SJSA1 (cell line): ENCODE measurements around the gene CAMTA1. TPM values are rescaled to one million over a fixed set of nuclear protein-coding genes. Genes with fewer than 3 reads are reported as not detected.
A peak's percentile ranks its signal among the peaks of the same experiment; 100 is the strongest.

Experiments used
- DNase-seq, 2 experiments: peaks; one replicate each; pipeline ENCODE4 v3.0.0-alpha.2; 2015 to 2020; ENCODE audit warnings: low spot score in 2 of 2, low read depth in 1 of 2
- H3K27ac ChIP-seq: fragments of 250-450 bp; sonication (Bioruptor Pico); 2 replicates; pipeline ENCODE4 v1.5.1; 2020; ENCODE audit warnings: mild to moderate bottlenecking, moderate library complexity
- H3K27me3 ChIP-seq: fragments of 250-450 bp; sonication (Bioruptor Pico); replicated peaks from 2 replicates; pipeline ENCODE4 v1.5.1; 2020; ENCODE audit warnings: mild to moderate bottlenecking, moderate library complexity
- H3K36me3 ChIP-seq: fragments of 250-450 bp; sonication (Bioruptor Pico); 2 replicates; pipeline ENCODE4 v1.5.1; 2020; ENCODE audit warnings: mild to moderate bottlenecking
- H3K4me1 ChIP-seq: fragments of 250-450 bp; sonication (Bioruptor Pico); replicated peaks from 2 replicates; pipeline ENCODE4 v1.6.1; 2021; ENCODE audit warnings: mild to moderate bottlenecking
- H3K4me3 ChIP-seq: fragments of 250-450 bp; sonication (Bioruptor Pico); 2 replicates; pipeline ENCODE4 v1.5.1; 2020; ENCODE audit warnings: mild to moderate bottlenecking
- H3K9me3 ChIP-seq: fragments of 250-450 bp; sonication (Bioruptor Pico); replicated peaks from 2 replicates; pipeline ENCODE4 v1.5.1; 2020; ENCODE audit warnings: mild to moderate bottlenecking
- total RNA-seq: library from RNA; depleted of rRNA; stranded (reverse); fragments of >200 nt; shearing (Covaris generic); gene quantifications from 2 replicates; pipeline ENCODE4 v1.2.3, GENCODE V29; 2014

Gene CAMTA1
- total RNA-seq, 1 experiment from 2014 or later: 136 TPM

DNA sequence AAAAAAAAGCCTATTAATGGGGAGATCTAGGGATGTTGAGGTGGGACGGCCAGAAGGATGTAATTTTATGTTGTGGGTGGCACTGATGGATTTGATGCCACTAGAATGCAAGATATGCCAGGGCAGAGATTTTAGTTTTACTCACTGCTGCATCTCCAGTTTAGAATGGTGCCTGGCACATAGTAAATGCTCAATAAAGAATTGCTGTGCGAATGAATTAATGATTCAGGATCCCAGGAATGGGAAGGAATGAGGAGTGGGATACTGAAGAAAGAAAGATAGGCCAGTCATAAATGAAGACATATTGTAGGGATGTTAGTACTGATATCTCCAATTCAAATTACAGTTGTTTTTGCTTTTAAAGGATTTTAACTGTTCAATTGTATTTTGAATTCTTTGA, 72.6 kb downstream of the CAMTA1 start:
- no peak for DNase-seq
- H3K4me3 ChIP-seq: no peak overlapping the region
- no peaks in the 10 kb centered on the region for H3K36me3 ChIP-seq
- H3K27ac ChIP-seq: no peak overlapping the region
- H3K4me1 ChIP-seq: peaks cover 35% of the 10 kb centered on the region
- H3K27me3 ChIP-seq: no peaks in the 10 kb centered on the region
- no peaks in the 10 kb centered on the region for H3K9me3 ChIP-seq

DNA sequence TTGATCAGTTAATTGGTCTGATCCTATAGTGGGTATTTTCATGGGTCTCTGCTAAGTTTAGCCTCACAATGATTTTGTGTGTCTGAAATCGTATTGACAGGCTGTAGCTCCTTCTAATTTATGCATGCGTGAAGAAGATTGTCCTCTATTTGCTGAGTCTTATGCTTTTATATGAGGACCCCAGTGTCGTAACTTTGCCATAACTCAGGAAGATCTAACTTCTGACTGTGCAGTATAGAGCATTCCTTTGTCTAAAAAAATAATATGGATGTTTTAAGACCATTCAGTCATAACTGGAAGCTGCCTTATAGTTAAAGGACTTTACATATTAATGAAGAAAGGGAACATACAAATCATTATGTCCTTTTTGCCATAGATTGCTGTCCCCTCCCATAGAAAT, 73.3 kb downstream of the CAMTA1 start:
- H3K36me3 ChIP-seq: no peaks in the 10 kb centered on the region
- H3K27me3 ChIP-seq: no peaks in the 10 kb centered on the region
- peak overlapping the region; percentile 99 for H3K27ac ChIP-seq
- H3K9me3 ChIP-seq: no peaks in the 10 kb centered on the region
- H3K4me3 ChIP-seq: no peak overlapping the region
- DNase-seq: no peak
- peaks cover 35% of the 10 kb centered on the region for H3K4me1 ChIP-seq

DNA sequence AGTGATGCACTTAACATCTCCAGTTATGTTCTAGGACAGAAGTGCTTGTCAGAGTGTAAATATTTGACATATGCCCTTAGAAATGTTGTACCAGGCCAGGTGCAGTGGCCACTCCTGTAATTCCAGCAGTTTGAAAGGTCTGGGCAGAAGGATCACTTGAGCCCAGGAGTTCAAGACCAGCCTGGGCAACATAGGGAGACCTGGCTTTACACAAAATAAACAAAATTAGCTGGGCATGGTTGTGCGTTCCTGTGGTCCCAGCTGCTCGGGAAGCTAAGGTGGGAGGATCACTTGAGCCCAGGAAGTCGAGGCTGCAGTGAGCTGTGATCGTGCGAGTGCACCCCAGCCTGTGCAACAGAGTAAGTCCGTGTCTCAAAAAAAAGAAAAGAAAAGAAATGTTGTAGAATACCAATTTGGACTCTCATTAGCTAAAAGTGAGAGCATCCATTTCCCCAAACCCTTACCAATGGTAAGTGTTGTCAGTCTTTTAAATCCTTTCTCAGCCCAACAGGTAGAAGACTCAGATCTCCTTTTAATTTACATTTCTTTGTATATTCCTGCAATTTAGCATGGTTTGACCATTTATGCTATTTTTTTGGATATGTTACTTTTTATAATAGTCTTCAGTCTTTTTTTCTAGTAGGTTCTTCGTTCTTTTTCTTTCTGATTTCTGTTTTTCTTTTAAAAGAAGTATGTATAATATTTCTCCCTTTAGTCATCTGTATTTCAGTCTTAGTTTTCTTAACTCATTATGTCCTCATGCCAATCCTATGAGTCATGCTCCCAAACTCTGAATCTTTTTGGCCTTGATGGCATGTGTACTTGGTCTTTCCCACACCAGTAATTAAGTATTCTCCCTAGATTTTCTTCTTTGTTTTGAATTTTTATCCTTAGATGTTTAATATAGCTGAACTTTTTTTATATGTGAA, 74.4 kb downstream of the CAMTA1 start:
- H3K4me1 ChIP-seq: peaks cover 41% of the 10 kb centered on the region
- DNase-seq: peak; percentile 80 to 94
- no peaks in the 10 kb centered on the region for H3K27me3 ChIP-seq
- peak overlapping the region; percentile 99 for H3K27ac ChIP-seq
- peak overlapping the region; percentile 18 for H3K4me3 ChIP-seq
- no peaks in the 10 kb centered on the region for H3K36me3 ChIP-seq
- no peaks in the 10 kb centered on the region for H3K9me3 ChIP-seq

DNA sequence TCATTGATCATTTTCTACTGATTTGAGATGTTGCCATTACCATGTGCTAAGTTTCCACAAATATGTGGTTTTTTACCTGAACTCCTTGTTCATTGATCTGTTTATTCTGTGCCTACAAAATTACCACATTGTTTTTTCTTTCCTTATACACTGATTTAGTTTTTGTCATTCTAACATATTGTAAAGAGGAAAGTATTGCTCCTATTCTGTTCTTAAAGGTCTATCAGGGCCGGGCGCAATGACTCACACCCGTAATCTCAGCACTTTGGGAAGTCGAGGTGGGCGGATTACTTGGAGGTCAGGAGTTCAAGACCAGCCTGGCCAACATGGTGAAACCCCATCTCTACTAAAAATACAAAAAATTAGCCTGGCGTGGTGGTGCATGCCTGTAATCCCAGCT, 75.1 kb downstream of the CAMTA1 start:
- H3K27me3 ChIP-seq: no peaks in the 10 kb centered on the region
- H3K4me1 ChIP-seq: peaks cover 43% of the 10 kb centered on the region
- H3K36me3 ChIP-seq: no peaks in the 10 kb centered on the region
- peak overlapping the region; percentile 99 for H3K27ac ChIP-seq
- peak in 1 of 2 experiments; percentile 84 for DNase-seq
- H3K4me3 ChIP-seq: no peak overlapping the region
- H3K9me3 ChIP-seq: no peaks in the 10 kb centered on the region

DNA sequence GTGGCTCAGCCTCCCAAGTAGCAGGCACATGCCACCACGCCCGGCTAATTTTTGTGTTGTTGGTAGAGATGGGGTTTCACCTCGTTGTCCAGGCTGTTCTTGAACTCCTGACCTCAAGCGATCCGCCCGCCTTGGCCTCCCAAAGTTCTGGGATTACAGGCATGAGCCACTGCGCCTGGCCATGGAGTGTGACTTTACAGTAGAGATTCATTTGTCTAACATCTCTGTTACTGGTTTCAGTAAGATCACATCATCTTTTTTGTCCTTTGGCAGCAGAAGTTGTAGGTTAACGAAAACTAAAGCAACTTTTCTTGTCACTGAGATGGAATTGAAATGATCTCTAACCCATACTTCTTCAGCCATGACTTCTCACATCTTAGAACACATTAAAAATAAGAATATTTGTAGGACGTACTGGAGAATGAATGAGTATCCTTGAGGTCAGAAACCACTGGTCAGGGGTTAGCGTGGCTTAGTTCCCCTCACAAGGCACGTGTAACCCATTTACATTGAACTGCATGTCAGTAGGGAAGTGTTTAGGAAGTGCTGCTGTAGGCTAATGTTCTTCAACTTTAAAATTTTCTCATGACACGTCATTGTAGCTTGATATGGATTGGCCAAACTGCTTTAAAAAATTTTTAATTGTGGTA, 75.9 kb downstream of the CAMTA1 start:
- no peak overlapping the region for H3K4me3 ChIP-seq
- H3K4me1 ChIP-seq: peaks cover 51% of the 10 kb centered on the region
- DNase-seq: no peak
- peak overlapping the region; percentile 99 for H3K27ac ChIP-seq
- no peaks in the 10 kb centered on the region for H3K36me3 ChIP-seq
- H3K9me3 ChIP-seq: no peaks in the 10 kb centered on the region
- no peaks in the 10 kb centered on the region for H3K27me3 ChIP-seq

DNA sequence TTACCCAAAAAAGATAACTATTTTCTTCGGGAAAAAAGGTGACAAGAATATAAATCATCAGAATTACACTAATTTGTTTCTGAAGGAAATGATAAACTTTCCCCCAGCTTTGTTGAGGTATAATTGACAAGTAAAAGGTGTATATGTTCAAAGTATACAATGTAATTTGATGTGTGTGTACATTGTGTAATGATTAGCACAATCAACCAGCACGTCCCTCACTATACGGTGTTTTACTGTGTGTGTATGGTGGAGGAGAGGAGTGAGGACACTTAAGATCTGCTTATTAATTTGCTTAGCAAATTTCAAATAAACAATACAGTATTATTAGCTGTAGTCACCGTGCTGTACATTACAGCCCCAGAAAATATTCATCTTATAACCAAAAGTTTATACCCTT, 77.7 kb downstream of the CAMTA1 start:
- H3K9me3 ChIP-seq: no peaks in the 10 kb centered on the region
- peaks cover 63% of the 10 kb centered on the region for H3K4me1 ChIP-seq
- no peaks in the 10 kb centered on the region for H3K27me3 ChIP-seq
- no peak overlapping the region for H3K4me3 ChIP-seq
- DNase-seq: no peak
- H3K27ac ChIP-seq: no peak overlapping the region
- H3K36me3 ChIP-seq: no peaks in the 10 kb centered on the region

DNA sequence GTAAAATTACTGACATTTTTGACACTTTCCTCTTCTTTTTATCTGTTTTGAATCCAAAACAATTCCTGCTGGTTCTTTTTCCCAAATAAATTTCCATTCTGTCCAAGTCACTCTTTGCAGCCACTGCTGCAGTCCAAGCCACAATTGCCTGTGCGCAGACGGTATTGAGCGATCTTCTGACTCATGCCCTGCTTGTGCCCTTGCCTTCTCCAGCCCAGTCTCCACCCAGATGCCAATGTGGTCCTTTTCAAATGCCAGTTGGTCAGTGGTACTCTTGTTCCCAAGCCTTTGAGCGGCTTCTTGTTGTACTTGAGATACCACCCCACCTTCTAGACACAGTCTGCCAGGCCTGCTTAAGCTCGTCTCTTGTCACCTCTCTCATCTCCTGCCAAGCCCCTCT, 78.9 kb downstream of the CAMTA1 start:
- Histone ChIP-seq H3K27me3 (no peaks in the 10 kb centered on the region), H3K4me3 (no peak overlapping the region), H3K36me3 (no peaks in the 10 kb centered on the region), H3K27ac (no peak overlapping the region), H3K4me1 (peaks cover 64% of the 10 kb centered on the region), H3K9me3 (no peaks in the 10 kb centered on the region)
- no peak for DNase-seq

DNA sequence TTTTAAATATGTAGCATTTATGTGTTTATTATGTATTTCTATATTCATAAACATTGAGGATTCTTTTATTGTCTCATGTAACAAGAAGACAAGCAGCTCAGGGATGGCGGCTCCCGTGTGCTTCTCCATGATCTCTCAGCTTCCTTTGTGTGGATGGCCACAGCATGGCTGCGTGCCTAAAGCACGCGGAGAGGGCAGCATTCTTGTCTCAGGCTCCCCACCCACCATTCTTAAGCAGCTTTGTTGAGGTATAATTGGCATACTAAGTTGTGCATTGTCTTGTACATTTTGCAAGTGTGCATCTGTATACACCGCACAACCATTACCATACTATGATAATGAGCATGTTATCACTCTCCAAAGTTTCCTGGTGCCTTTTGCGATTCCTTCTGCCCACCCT, 81.6 kb downstream of the CAMTA1 start:
- Histone ChIP-seq H3K36me3 (no peaks in the 10 kb centered on the region), H3K27ac (no peak overlapping the region), H3K4me1 (peaks cover 71% of the 10 kb centered on the region), H3K27me3 (no peaks in the 10 kb centered on the region), H3K9me3 (no peaks in the 10 kb centered on the region), H3K4me3 (no peak overlapping the region)
- DNase-seq: no peak

DNA sequence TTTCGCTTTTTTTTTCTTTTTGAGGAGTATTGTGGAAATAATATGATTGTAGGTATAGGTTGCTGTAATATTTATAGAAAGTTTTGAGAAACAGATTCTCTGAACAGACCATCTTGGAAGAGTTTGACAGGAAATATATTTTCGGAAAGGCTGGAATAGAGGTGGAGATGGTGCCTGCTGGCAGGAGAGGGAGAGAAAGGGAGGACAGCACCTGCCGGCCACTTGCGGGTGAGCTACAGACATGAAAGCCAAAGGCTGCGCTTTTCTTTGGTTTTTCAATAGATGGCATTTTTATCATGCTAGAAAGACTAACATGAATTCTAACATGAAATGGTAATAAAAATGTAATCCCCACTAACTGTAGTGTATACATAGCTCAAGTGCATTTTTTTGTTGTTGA, 82.1 kb downstream of the CAMTA1 start:
- DNase-seq: no peak
- Histone ChIP-seq H3K27ac (peak overlapping the region; percentile 9; the same call in 1 of the 2 replicates), H3K4me1 (peaks cover 76% of the 10 kb centered on the region), H3K4me3 (no peak overlapping the region), H3K9me3 (no peaks in the 10 kb centered on the region), H3K36me3 (no peaks in the 10 kb centered on the region), H3K27me3 (no peaks in the 10 kb centered on the region)

DNA sequence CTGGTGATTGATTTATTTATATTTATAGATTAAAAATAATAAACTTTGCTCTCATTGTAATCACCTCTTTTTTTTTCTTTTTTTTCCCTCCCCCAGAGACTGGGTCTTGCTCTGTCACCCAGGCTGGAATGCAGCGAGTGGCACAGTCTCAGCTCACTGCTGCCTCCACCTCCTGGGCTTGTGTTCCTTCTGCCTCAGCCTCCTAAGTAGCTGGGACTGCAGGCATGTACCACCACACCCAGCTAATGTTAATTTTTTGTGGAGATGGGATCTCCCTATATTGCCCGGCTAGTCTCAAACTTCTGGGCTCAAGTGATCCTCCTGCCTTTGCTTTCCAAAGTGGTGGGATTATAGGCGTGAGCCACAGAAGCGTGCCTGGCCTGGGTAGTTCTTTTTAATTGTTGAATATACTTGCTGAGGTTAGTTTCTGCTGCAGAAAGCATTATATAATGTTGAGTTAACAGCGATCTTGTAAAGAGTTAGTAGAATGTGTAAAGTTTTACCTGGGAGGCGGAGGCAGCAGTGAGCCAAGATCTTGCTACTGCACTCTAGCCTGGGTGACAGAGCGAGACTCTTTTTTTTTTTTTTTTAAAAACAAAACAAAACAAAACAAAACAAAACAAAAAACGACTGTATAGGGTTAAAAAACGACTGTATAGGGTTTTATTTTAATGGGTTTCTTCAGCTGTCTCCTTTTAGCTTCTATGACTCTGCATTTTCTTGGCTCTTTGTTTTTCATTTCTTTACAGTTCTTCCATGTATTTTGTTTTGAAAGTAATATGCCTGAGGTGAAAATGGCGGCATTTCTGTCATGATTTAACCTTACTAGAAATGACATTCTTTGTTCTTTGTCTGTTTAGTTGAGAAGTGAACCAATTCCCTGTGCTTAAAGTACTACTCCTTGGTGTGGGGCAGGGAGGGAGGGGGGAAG, 82.7 kb downstream of the CAMTA1 start:
- peak; percentile 47 to 56 for DNase-seq
- H3K9me3 ChIP-seq: no peaks in the 10 kb centered on the region
- no peak overlapping the region for H3K4me3 ChIP-seq
- H3K27ac ChIP-seq: peak overlapping the region; percentile 83
- peaks cover 82% of the 10 kb centered on the region for H3K4me1 ChIP-seq
- no peaks in the 10 kb centered on the region for H3K27me3 ChIP-seq
- no peaks in the 10 kb centered on the region for H3K36me3 ChIP-seq

DNA sequence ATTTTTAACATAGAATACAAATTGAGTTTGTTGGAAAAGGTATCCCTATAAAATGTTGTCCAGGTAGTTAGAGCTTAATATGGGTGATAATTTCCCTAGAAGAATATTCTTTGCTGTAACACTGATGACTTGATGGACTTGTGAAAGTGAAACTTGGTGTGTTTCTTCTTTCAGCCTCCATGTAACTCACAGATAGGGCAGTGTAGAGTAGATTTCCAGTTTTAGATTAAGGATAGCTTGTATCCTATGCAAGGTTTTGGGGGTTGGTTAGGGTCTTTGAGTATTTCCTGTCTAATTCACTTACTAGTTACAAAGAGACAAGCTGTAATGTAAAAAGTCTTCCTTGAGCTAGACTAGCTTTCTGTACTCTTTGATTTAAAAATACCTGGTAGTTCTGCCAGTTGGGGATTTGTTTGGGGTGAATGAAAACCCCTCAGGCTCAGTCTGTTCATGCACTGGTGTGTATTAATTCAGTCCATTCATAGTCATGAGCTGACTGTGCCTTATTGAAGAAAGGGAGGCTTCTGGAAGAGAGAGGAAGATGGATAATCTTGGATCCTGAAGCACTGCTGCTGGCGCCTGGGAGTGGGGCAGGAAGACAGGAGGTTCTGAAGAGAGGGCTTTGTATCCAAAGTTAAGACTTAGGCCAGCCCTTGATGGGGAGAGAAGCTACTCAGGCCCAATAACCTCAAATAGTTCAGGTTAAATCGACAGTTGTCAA, 83.6 kb downstream of the CAMTA1 start:
- Histone ChIP-seq H3K27me3 (no peaks in the 10 kb centered on the region), H3K4me1 (peaks cover 90% of the 10 kb centered on the region), H3K27ac (peak overlapping the region; percentile 83), H3K4me3 (no peak overlapping the region), H3K36me3 (no peaks in the 10 kb centered on the region), H3K9me3 (no peaks in the 10 kb centered on the region)
- DNase-seq: peak in 1 of 2 experiments; percentile 45

DNA sequence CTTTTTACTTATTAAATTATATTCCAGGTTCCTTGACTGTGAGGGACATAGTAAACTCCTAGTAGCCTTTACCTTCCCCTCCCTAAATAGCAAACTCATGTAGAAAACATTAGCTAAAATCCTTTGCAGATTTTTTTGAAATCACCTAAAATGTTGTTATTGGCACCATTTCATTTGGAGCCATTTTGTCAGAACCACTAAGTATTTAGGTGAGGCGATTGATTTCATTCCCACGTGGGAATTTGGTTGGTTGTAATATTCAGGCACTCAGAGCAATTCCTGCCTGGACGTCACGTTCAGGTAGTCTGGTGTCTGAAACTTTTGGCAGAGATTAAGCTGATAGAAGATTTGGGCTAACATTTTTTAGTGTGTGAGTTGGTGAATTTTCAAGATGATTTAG, 84.3 kb downstream of the CAMTA1 start:
- no peak for DNase-seq
- Histone ChIP-seq H3K36me3 (peaks cover 7% of the 10 kb centered on the region), H3K9me3 (no peaks in the 10 kb centered on the region), H3K27ac (peak overlapping the region; percentile 83), H3K4me1 (peaks cover 89% of the 10 kb centered on the region), H3K4me3 (no peak overlapping the region), H3K27me3 (no peaks in the 10 kb centered on the region)

DNA sequence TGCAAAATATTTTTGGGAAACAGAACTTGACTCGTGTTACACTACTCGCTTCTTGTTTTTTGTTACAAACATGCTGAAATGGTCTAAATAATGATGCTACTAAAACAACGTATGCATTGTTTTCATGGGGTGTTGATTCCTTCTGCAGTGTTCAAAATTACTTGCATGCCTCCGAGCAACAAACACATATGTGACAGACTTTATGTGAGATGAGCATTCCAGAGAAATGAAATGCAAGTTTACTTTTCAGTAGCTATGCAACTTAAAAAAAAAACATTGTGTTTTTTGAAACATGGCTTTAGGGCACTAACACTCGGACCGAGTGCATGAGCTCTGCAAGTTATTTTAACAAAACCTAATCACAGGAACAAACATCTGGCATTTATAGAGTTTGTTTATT, 84.8 kb downstream of the CAMTA1 start:
- Histone ChIP-seq H3K27ac (peak overlapping the region; percentile 83), H3K4me1 (peaks cover 89% of the 10 kb centered on the region), H3K9me3 (no peaks in the 10 kb centered on the region), H3K27me3 (no peaks in the 10 kb centered on the region), H3K36me3 (peaks cover 10% of the 10 kb centered on the region), H3K4me3 (no peak overlapping the region)
- peak in 1 of 2 experiments; percentile 53 for DNase-seq
